NT2/D1 (cell line): Measurements from ENCODE around the gene SLC52A3.

Experiments
- SUZ12 ChIP-seq: IDR thresholded peaks from 2 replicates; pipeline ENCODE4 v1.6.1; 2011; ENCODE audit not compliant: insufficient read length, insufficient read depth; ENCODE audit errors: extremely low read depth
- YY1 ChIP-seq: IDR thresholded peaks from 2 replicates; pipeline ENCODE4 v1.6.1; 2011; ENCODE audit not compliant: insufficient read length, insufficient read depth
- ZNF274 ChIP-seq: IDR thresholded peaks from 2 replicates; pipeline ENCODE4 v1.6.1; 2011; ENCODE audit warnings: mild to moderate bottlenecking, low read depth, low read length

DNA sequence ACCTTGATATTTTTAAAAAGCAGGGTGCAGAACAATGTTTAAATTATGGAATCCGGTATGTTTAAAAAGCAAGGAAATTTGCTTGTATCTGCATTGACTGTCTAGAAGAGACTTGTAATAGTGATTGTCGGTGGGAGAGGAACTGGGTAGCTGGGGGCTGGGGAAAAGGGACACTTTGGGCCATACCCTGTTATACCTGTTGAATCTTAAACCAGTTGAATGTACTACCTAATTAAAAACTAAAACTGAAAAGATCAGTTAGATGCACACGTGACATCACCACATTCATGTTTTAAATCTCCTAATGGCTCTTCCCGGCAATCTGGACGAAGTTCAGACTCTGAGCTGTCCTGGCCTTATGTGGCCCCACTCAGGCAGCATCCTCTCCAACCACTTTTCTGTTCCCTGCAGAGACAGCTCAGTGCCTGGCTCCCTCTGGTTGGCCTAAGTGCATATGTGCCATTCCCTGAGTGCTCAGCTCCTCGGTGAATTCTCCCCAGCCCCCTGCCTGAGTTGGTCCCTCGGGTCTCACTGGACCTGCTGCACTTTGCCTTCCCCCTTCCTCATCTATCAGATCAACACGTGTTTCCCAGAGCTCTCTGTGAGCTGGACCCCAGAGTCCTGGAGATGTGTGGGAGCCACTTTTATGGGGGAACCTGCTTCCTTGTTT lies 36.3 kb downstream of the SLC52A3 start:
- TF ChIP-seq ZNF274 (no peak), YY1 (no peak), SUZ12 (no peak)
